IMR-90 (cell line): Measurements from ENCODE around the gene AOPEP. TPM values are rescaled to one million over a fixed set of nuclear protein-coding genes. Genes with fewer than 3 reads are reported as not detected.

ENCODE experiments used
- ATAC-seq: fragments of 200-7000 bp; cut with Tn5 transposase; 2 replicates; pipeline ENCODE4 v1.9.1; 2020; ENCODE audit warnings: low read depth, mild to moderate bottlenecking, moderate library complexity
- BruUV-seq: library from RNA; stranded (reverse); fragments of 400-500 nt; replicated peaks from 2 replicates; lab custom pipeline; 2021; lab: Mats Ljungman, UMichigan
- CTCF ChIA-PET: fragments of 300-600 bp; formaldehyde crosslinking; extraction: SDS; loops from one replicate; lab custom pipeline; 2021; ENCODE audit warnings: antibody characterized with exemption; lab: Yijun Ruan, JAX
- POLR2A ChIA-PET: fragments of 300-600 bp; sonication (Branson Sonifier 250); formaldehyde crosslinking; loops from one replicate; lab custom pipeline; 2022; ENCODE audit warnings: antibody characterized with exemption; ENCODE audit not compliant: unreplicated experiment; lab: Charles Lee
- DNase-seq: peaks from one replicate; pipeline ENCODE4 v3.0.0; 2013
- H2AFZ ChIP-seq: replicated peaks from 2 replicates; pipeline ENCODE3; 2013; ENCODE audit warnings: low read length, mild to moderate bottlenecking; ENCODE audit not compliant: poor library complexity
- H2AK5ac ChIP-seq: 2 replicates; pipeline ENCODE4 v1.6.1; 2013; ENCODE audit warnings: low read depth, low read length, inconsistent platforms
- H2AK9ac ChIP-seq: replicated peaks from 2 replicates; pipeline ENCODE3; 2013; ENCODE audit warnings: mild to moderate bottlenecking, low read depth, low read length, moderate library complexity; ENCODE audit not compliant: poor library complexity
- H2BK120ac ChIP-seq: 2 replicates; pipeline ENCODE4 v1.6.1; 2013; ENCODE audit warnings: low read depth, low read length, inconsistent platforms
- H2BK15ac ChIP-seq: 3 replicates; pipeline ENCODE4 v1.6.1; 2013; ENCODE audit warnings: low read depth, low read length, inconsistent platforms
- H2BK20ac ChIP-seq: 2 replicates; pipeline ENCODE4 v1.6.1; 2013; ENCODE audit warnings: low read depth, mild to moderate bottlenecking, inconsistent platforms, low read length, moderate library complexity
- H2BK5ac ChIP-seq: 2 replicates; pipeline ENCODE4 v1.6.1; 2013; ENCODE audit warnings: mild to moderate bottlenecking, low read depth, low read length, inconsistent platforms; ENCODE audit not compliant: poor library complexity, severe bottlenecking
- H3K14ac ChIP-seq: replicated peaks from 2 replicates; pipeline ENCODE4 v1.6.1; 2013; ENCODE audit warnings: low read depth, low read length, inconsistent platforms
- H3K18ac ChIP-seq: 2 replicates; pipeline ENCODE4 v1.6.1; 2013; ENCODE audit warnings: low read depth, low read length, control low read depth
- H3K23ac ChIP-seq: 2 replicates; pipeline ENCODE4 v1.6.1; 2013; ENCODE audit warnings: low read depth, low read length, inconsistent platforms
- H3K27ac ChIP-seq: 2 replicates; pipeline ENCODE4 v1.5.1; 2013; ENCODE audit warnings: mild to moderate bottlenecking, control low read depth, low read length; ENCODE audit not compliant: insufficient read depth
- H3K27me3 ChIP-seq: 2 replicates; pipeline ENCODE4 v1.6.1; 2013; ENCODE audit warnings: low read length; ENCODE audit not compliant: control insufficient read depth, insufficient read depth
- H3K36me3 ChIP-seq: 2 replicates; pipeline ENCODE4 v1.6.1; 2013; ENCODE audit warnings: low read length, mixed read lengths; ENCODE audit not compliant: control insufficient read depth, insufficient read depth
- H3K4ac ChIP-seq: 2 replicates; pipeline ENCODE4 v1.6.1; 2013; ENCODE audit warnings: low read depth, low read length, inconsistent platforms
- H3K4me1 ChIP-seq: 2 replicates; pipeline ENCODE4 v1.6.1; 2013; ENCODE audit warnings: low read length, mixed read lengths; ENCODE audit not compliant: control insufficient read depth, insufficient read depth
- H3K4me2 ChIP-seq: 2 replicates; pipeline ENCODE4 v1.6.1; 2013; ENCODE audit warnings: low read depth, mild to moderate bottlenecking, control low read depth, low read length, moderate library complexity
- H3K4me3 ChIP-seq: 2 replicates; pipeline ENCODE4 v1.5.1; 2013; ENCODE audit warnings: low read depth, mild to moderate bottlenecking, control low read depth, low read length, moderate library complexity; ENCODE audit not compliant: insufficient read depth
- H3K56ac ChIP-seq: 2 replicates; pipeline ENCODE4 v1.6.1; 2013; ENCODE audit warnings: low read length, inconsistent platforms; ENCODE audit not compliant: insufficient read depth; ENCODE audit errors: extremely low read depth
- H3K79me1 ChIP-seq, 2 experiments: 2 replicates each; pipeline ENCODE4 v1.6.1; 2013; ENCODE audit warnings: low read length in 2 of 2, inconsistent platforms in 1 of 2, low read depth in 1 of 2
- H3K9ac ChIP-seq: 2 replicates; pipeline ENCODE4 v1.6.1; 2013; ENCODE audit warnings: low read depth, low read length, control low read depth
- H3K9me1 ChIP-seq: 2 replicates; pipeline ENCODE4 v1.6.1; 2013; ENCODE audit warnings: low read length, inconsistent platforms; ENCODE audit not compliant: insufficient read depth
- H3K9me3 ChIP-seq: 2 replicates; pipeline ENCODE4 v1.6.1; 2013; ENCODE audit warnings: low read length; ENCODE audit not compliant: control insufficient read depth, insufficient read depth
- H4K20me1 ChIP-seq: 2 replicates; pipeline ENCODE4 v1.6.1; 2013; ENCODE audit warnings: low read length, inconsistent platforms; ENCODE audit not compliant: insufficient read depth
- H4K5ac ChIP-seq: 2 replicates; pipeline ENCODE4 v1.6.1; 2013; ENCODE audit warnings: mild to moderate bottlenecking, low read depth, low read length, control low read depth
- H4K8ac ChIP-seq, 2 experiments: 2 replicates each; pipeline ENCODE4 v1.6.1; 2013; ENCODE audit warnings: low read depth in 2 of 2, low read length in 2 of 2, control low read depth in 1 of 2, inconsistent platforms in 1 of 2
- H4K91ac ChIP-seq: 2 replicates; pipeline ENCODE4 v1.6.1; 2013; ENCODE audit warnings: low read depth, low read length, inconsistent platforms; ENCODE audit not compliant: insufficient read depth
- BHLHE40 ChIP-seq: fragments of 150-350 bp; IDR thresholded peaks from 2 replicates; pipeline ENCODE4 v1.6.1; 2016; ENCODE audit warnings: mild to moderate bottlenecking, low read depth, low read length
- CTCF ChIP-seq: conservative IDR thresholded peaks from 2 replicates; pipeline ENCODE4 v1.5.1; 2012; ENCODE audit warnings: mild to moderate bottlenecking, low read depth, low read length, improper control_type of control experiment
- MXI1 ChIP-seq: IDR thresholded peaks from 2 replicates; pipeline ENCODE4 v1.6.1; 2012; ENCODE audit warnings: low read depth, mild to moderate bottlenecking, low read length, moderate library complexity, borderline replicate concordance
- RFX5 ChIP-seq: IDR thresholded peaks from 2 replicates; pipeline ENCODE4 v1.8.0; 2012; ENCODE audit warnings: low read depth, mild to moderate bottlenecking, low read length, moderate library complexity
- WGBS, 2 experiments: methylation state at CpG; one replicate each; pipeline versions ENCODE4 v1.1.5 to v1.1.7; 2013; ENCODE audit warnings: missing lambda C conversion rate in 2 of 2; ENCODE audit not compliant: insufficient read length in 1 of 2; ENCODE audit errors: extremely low coverage in 2 of 2; 5-methylcytosine and 5-hydroxymethylcytosine counted together
- dilution Hi-C: fragments of 300-500 bp; cut with HindIII; formaldehyde crosslinking; loops from one replicate; pipeline ENCODE4 v1.14.3; 2018; ENCODE audit warnings: low sequenced_read_pairs; ENCODE audit not compliant: unreplicated experiment
- in situ Hi-C: fragments of 300-500 bp; cut with MboI; formaldehyde crosslinking; loops from 3 replicates; pipeline ENCODE4 v1.14.3; 2019; ENCODE audit warnings: low sequenced_read_pairs, inconsistent platforms, mixed read lengths
- intact Hi-C: fragments of 100-400 bp; cut with micrococcal nuclease; formaldehyde crosslinking; loops from 2 replicates; pipeline ENCODE4 v1.10.0; 2022
- polyA plus RNA-seq, 3 experiments: library from polyadenylated mRNA; depleted of rRNA; stranded (reverse); fragments of >200 nt; gene quantifications; 2 replicates each; pipeline ENCODE4 v1.2.3, GENCODE V29; 2012; ENCODE audit warnings: low replicate concordance in 1 of 3
- total RNA-seq: library from RNA; depleted of rRNA; stranded (reverse); fragments of >200 nt; gene quantifications from 2 replicates; pipeline ENCODE4 v1.2.3, GENCODE V29; 2012

The AOPEP gene
- total and polyA plus RNA-seq, 2 of the 4 experiments (the other 2 are of a cell fraction) = 34.9 to 38.7 TPM

DNA sequence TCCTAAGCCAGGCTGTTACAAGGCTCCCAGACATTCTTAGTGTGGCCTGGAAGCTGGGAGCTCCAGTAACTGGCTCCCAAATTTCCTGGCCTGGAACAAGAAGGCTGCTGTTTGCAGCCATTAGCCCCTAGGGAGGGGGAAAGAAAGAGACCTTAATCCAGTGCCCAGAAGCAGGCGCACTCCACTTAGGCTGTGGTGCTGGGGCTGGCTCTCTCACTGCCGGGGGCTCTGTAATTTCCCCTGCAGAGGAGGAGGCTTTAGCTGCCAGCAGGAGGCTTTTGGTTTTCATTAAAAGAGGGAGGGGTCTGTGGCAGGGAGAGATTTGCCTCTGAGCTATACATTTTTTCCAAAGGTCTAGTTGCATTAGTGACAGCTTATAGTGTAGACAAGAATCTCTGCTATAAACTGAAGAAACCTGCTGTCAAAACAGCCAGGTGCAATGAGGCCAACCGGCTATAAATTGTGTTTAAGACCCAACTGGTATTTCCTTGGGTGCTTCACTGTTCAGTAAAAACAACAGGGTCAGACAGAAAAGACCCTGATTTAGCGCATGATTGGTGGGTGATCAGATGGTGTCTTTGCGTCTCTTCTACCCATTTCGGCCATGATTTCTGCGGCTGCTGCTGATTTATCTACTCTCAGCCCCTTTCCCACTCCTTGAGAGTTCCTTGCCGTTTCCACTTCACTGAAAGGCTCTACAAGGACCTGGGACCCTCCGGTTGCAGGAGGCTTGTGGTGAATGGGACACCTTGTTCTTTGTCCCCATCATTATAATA, 254.6 kb downstream of the AOPEP start:
- Histone ChIP-seq H2AK9ac (no peak overlapping the region), H4K8ac (no peak overlapping the region), H3K27ac (no peak overlapping the region), H3K23ac (no peak overlapping the region), H4K91ac (no peak overlapping the region), H2BK5ac (no peak overlapping the region), H2AFZ (no peak overlapping the region), H3K27me3 (no peaks in the 10 kb centered on the region), H3K9me1 (no peaks in the 10 kb centered on the region; the same call in 1 of the 2 replicates), H4K20me1 (no peaks in the 10 kb centered on the region), H3K14ac (no peak overlapping the region), H4K5ac (no peak overlapping the region), H2AK5ac (0 out of 2 replicates have a peak overlapping the region, but pooled peaks have one; percentile 5), H3K9ac (no peak overlapping the region), H3K4me2 (no peak overlapping the region), H3K4me3 (no peak overlapping the region), H3K79me1 (no peaks in the 10 kb centered on the region; a peak in 1 of 4 replicates), H3K36me3 (no peaks in the 10 kb centered on the region), H3K56ac (no peak overlapping the region), H2BK120ac (no peak overlapping the region), H3K18ac (no peak overlapping the region), H3K9me3 (no peaks in the 10 kb centered on the region), H3K4ac (no peak overlapping the region), H3K4me1 (no peaks in the 10 kb centered on the region), H2BK20ac (no peak overlapping the region), H2BK15ac (no peak overlapping the region)
- POLR2A ChIA-PET = no interaction called here
- WGBS, 2 experiments = 100% methylated on average over 2 of the region's 9 CpGs; no CpG with 5 or more reads in 1 of the 2 experiments
- in situ Hi-C loops = no loop called here
- TF ChIP-seq MXI1 (no peak), CTCF (no peak), BHLHE40 (no peak), RFX5 (no peak)
- no peak for DNase-seq
- intact Hi-C loops = no loop called here
- ATAC-seq = no peak
- CTCF ChIA-PET = no interaction called here
- dilution Hi-C loops = no loop called here
- no TSS peak for BruUV-seq
